HCT116 (cell line): ENCODE measurements around the gene CAMK2D. TPM values are rescaled to one million over a fixed set of nuclear protein-coding genes. Genes with fewer than 3 reads are reported as not detected.

Experiments used
- ATAC-seq: fragments of 200-7000 bp; cut with Tn5 transposase; 2 replicates; pipeline ENCODE4 v1.9.1; 2020; ENCODE audit warnings: mild to moderate bottlenecking, moderate library complexity
- BruUV-seq: library from RNA; stranded (reverse); fragments of 400-500 nt; replicated peaks from 2 replicates; lab custom pipeline; 2021; lab: Mats Ljungman, UMichigan
- CTCF ChIA-PET: fragments of 300-600 bp; sonication (Branson Sonifier 250); formaldehyde crosslinking; loops from one replicate; lab custom pipeline; 2021; ENCODE audit warnings: antibody characterized with exemption; lab: Charles Lee
- POLR2A ChIA-PET: fragments of 300-600, 350-600 bp; sonication (Branson Sonifier 250); formaldehyde crosslinking; loops from one replicate; lab custom pipeline; 2021; ENCODE audit warnings: antibody characterized with exemption; lab: Charles Lee
- RAD21 ChIA-PET, 2 experiments: fragments of 300-600 bp; sonication (Branson Sonifier 250); formaldehyde crosslinking; loops; one replicate each; lab custom pipeline; 2023; ENCODE audit warnings: low total read pairs in 2 of 2; ENCODE audit not compliant: uncharacterized antibody in 2 of 2, unreplicated experiment in 2 of 2, low non-redundant PET in 1 of 2; lab: Charles Lee
- DNase-seq: peaks from one replicate; pipeline ENCODE4 v3.0.0-alpha.2; 2010; ENCODE audit warnings: low read depth, low spot score
- H2AFZ ChIP-seq: fragments of 200-600 bp; shearing (Covaris generic), sonication (generic); 2 replicates; pipeline ENCODE4 v1.6.1; 2017; ENCODE audit warnings: low read depth, mixed run types, mixed read lengths, antibody characterized with exemption, low read length; ENCODE audit not compliant: poor library complexity, severe bottlenecking
- H3K27ac ChIP-seq: 2 replicates; pipeline ENCODE4 v1.5.1; 2012; ENCODE audit warnings: low read depth, low read length
- H3K27me3 ChIP-seq: fragments of 200-600 bp; sonication (generic); 2 replicates; pipeline ENCODE4 v1.6.1; 2016; ENCODE audit warnings: mixed run types, low read length, mixed read lengths; ENCODE audit not compliant: insufficient read depth
- H3K36me3 ChIP-seq, 2 experiments: fragments of 200-500 bp in 1 of 2; fragments of 200-600 bp in 1 of 2; sonication (Bioruptor generic) in 1 of 2; sonication (generic) in 1 of 2; 2 replicates each; pipeline versions ENCODE4 v1.5.1 to v1.6.1; 2014 to 2016; ENCODE audit warnings: low read length in 2 of 2, inconsistent platforms in 1 of 2, mixed read lengths in 1 of 2, mixed run types in 1 of 2; ENCODE audit not compliant: insufficient read depth in 2 of 2, control insufficient read depth in 1 of 2
- H3K4me1 ChIP-seq, 2 experiments: fragments of 200-600 bp in 1 of 2; sonication (generic) in 1 of 2; 2 replicates each; pipeline versions ENCODE4 v1.5.1 to v1.6.1; 2012 to 2017; ENCODE audit warnings: low read length in 2 of 2, inconsistent platforms in 1 of 2, mild to moderate bottlenecking in 1 of 2, mixed read lengths in 1 of 2, mixed run types in 1 of 2, moderate library complexity in 1 of 2; ENCODE audit not compliant: insufficient read depth in 2 of 2, control insufficient read depth in 1 of 2
- H3K4me2 ChIP-seq: fragments of 200-600 bp; sonication (generic); 2 replicates; pipeline ENCODE4 v1.6.1; 2017; ENCODE audit warnings: mixed run types, low read length, mixed read lengths
- H3K4me3 ChIP-seq, 2 experiments: fragments of 200-600 bp in 1 of 2; sonication (generic) in 1 of 2; replicated peaks in 1 of 2; 2 replicates each; pipeline ENCODE4 v1.5.1; 2011 to 2016; ENCODE audit warnings: low read length in 2 of 2, control low read depth in 1 of 2, low read depth in 1 of 2, mild to moderate bottlenecking in 1 of 2, mixed read lengths in 1 of 2, mixed run types in 1 of 2
- H3K79me2 ChIP-seq: fragments of 200-600 bp; sonication (generic); 2 replicates; pipeline ENCODE4 v1.6.1; 2017; ENCODE audit warnings: mild to moderate bottlenecking, mixed run types, low read length, moderate library complexity, mixed read lengths; ENCODE audit not compliant: insufficient read depth
- H3K9ac ChIP-seq: fragments of 200-600 bp; sonication (generic); 2 replicates; pipeline ENCODE4 v1.6.1; 2016; ENCODE audit warnings: low read length, mixed read lengths
- H3K9me2 ChIP-seq: fragments of 200-600 bp; sonication (generic), shearing (Covaris generic); 2 replicates; pipeline ENCODE4 v1.6.1; 2017; ENCODE audit warnings: mixed run types, mild to moderate bottlenecking, moderate library complexity; ENCODE audit not compliant: insufficient read depth
- H3K9me3 ChIP-seq, 2 experiments: fragments of 200-500 bp in 1 of 2; fragments of 200-600 bp in 1 of 2; sonication (Bioruptor generic) in 1 of 2; sonication (generic) in 1 of 2; 2 replicates each; pipeline ENCODE4 v1.6.1; 2014 to 2017; ENCODE audit warnings: low read length in 2 of 2, mixed read lengths in 2 of 2, inconsistent platforms in 1 of 2, low read depth in 1 of 2, mild to moderate bottlenecking in 1 of 2, mixed run types in 1 of 2, moderate library complexity in 1 of 2; ENCODE audit not compliant: control insufficient read depth in 1 of 2, insufficient read depth in 1 of 2
- H4K20me1 ChIP-seq: fragments of 200-600 bp; sonication (generic), shearing (Covaris generic); 2 replicates; pipeline ENCODE4 v1.6.1; 2017; ENCODE audit warnings: mixed run types, mild to moderate bottlenecking, moderate library complexity; ENCODE audit not compliant: insufficient read depth
- CEBPB ChIP-seq: IDR thresholded peaks from 2 replicates; pipeline ENCODE4 v1.6.1; 2012; ENCODE audit warnings: low read depth
- REST ChIP-seq: IDR thresholded peaks from 2 replicates; pipeline ENCODE4 v1.6.1; 2012; ENCODE audit warnings: low read depth
- intact Hi-C: fragments of 100-400 bp; cut with micrococcal nuclease; formaldehyde crosslinking; loops from 2 replicates; pipeline ENCODE4 v1.10.0; 2022
- total RNA-seq: library from RNA; stranded (reverse); gene quantifications from one replicate; pipeline ENCODE4 v1.2.1, GENCODE V29; 2021; ENCODE audit not compliant: unreplicated experiment

The CAMK2D gene
- total RNA-seq, 1 experiment from 2014 or later: 67.0 TPM

- peak overlapping the region; percentile 33 for H3K27ac ChIP-seq
Measured at GRCh38 chr4:113646442-113646822, 115.1 kb downstream of the CAMK2D start.

More at GRCh38 chr4:113646442-113646822, 115.1 kb downstream of the CAMK2D start:
- H3K36me3 ChIP-seq: no peaks in the 10 kb centered on the region
- RAD21 ChIA-PET: no interaction called here
- ATAC-seq (peak; percentile 68), DNase-seq (peak; percentile 18)
- peaks cover 24 to 33% of the 10 kb centered on the region in 2 experiments for H3K4me1 ChIP-seq
- POLR2A ChIA-PET: no interaction called here
- TF ChIP-seq REST (no peak), CEBPB (0 out of 2 replicates have a peak, but pooled peaks have one; percentile 6)
- H3K27me3 ChIP-seq: no peaks in the 10 kb centered on the region
- H3K4me2 ChIP-seq: peak overlapping the region; percentile 48
- H3K9me3 ChIP-seq: no peaks in the 10 kb centered on the region
- no peaks in the 10 kb centered on the region for H3K79me2 ChIP-seq
- no peak overlapping the region for H3K4me3 ChIP-seq
- H3K9ac ChIP-seq: 0 out of 2 replicates have a peak overlapping the region, but pooled peaks have one; percentile 14
- 0 out of 2 replicates have a peak, but pooled peaks cover 4% of the 10 kb centered on the region for H3K9me2 ChIP-seq
- CTCF ChIA-PET: no interaction called here
- no TSS peak for BruUV-seq
- H2AFZ ChIP-seq: no peak overlapping the region
- intact Hi-C loops: loop anchor here (10.0 kb wide), 1 partner anchor 102 kb away; no protein-coding TSS in a partner anchor
- H4K20me1 ChIP-seq: no peaks in the 10 kb centered on the region
